HG03175 (cell line): ENCODE results near the gene GSTM3.
A peak's percentile ranks its signal among the peaks of the same experiment; 100 is the strongest.
"Not testable (repeated sequence)": the region's sequence is repeated elsewhere in the genome, so short reads cannot be mapped to it uniquely, and the experiment has no call there.

ENCODE experiments used
- ATAC-seq: cut with Tn5 transposase; IDR thresholded peaks from one replicate; pipeline ENCODE4 v1.9.1; 2021; ENCODE audit warnings: mild to moderate bottlenecking, moderate library complexity; ENCODE audit not compliant: unreplicated experiment

Gene GSTM3

DNA sequence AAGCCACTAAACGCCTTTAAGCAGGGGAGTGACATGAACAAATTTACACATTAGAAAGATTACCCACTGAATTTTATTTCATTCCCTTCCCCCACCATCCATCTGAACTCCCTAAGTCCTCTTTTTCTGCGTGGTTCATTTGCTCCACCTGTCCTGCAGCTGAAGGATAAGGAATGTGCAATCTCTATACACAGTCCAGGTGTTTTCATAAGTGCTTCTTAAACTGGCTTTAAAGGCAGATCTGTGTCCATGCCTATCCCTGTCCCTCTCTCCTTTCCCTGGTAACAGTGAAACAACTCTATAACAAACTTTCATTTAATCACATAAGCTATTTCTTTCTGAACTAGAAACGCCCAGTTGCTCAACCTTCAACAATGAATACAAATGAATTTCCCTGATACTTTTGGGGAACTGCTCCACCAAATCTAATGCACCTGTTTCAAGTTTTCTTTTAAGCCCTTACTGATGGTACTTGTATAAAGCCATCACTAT, 8.4 kb downstream of the GSTM3 start:
- no peak for ATAC-seq

DNA sequence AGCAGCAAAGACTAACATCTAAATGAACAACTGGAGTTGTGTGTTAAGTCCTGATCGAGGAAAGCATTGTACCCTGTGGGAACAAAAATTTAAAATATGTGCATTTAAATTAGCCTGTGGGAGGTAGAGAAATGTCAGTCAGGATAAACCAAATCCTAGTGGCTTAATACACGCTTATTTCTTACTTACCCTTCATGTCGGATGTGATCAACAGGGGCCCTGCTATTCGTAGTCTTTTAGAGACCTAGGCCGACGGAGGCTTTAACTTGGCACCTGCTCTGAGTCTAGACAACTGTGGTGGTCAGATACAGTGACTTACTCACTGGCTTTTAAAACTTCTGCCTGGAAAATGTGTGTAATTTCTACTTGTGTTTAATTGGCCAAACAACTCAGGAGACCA, 10.2 kb downstream of the GSTM3 start:
- no peak for ATAC-seq

- ATAC-seq = no peak
Measured at GRCh38 chr1:109728870-109729269, 12.0 kb downstream of the GSTM3 start.

DNA sequence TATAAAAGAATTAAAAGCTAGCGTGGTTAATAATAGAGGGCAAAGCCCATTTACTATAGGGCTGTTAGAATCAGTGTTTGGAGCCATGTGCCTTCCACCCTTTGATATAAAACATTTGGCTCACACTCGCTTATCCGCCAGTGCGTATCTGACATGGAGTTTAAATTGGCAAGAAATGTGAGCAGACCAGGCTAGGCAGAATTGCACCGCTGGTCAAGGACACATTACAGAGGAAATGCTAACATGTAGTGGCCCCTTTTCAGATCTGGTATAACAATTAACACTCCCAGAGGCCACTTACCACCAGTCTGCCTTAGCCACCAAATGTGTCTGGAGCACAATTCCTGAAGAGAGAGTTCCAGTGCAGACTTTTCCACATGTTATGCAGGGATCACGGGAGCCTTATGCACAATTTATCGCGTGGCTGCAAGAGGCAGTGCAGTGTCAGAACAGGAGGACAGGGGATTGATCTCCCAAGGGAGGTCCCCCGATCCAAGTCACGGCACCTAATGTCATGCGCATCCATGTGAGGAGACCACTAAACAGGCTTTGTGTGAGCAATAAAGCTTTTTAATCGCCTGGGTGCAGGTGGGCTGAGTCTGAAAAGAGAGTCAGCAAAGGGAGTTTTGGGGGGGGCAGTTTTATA, 14.0 kb downstream of the GSTM3 start:
- no peak for ATAC-seq

- ATAC-seq = no peak
Measured at GRCh38 chr1:109726007-109726406, 14.8 kb downstream of the GSTM3 start.

DNA sequence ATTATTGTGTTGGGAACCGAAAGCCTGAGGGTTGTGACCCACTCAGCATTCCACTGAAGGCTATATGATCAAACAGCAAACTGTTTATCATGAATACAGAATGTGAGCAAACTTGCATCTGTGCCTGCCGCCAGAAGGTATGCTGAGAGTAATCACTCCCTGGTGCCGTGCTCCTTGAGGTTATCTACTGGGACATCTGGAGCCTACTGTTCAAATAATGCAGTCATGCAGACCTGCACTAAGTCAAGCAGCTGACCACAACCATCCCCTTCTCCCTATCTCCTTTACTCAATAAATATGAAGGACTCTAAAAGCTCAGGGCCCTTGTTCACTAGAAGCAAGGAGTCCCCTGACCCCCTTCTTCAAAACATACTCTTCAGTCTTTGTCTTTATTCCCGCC, 15.3 kb downstream of the GSTM3 start:
- ATAC-seq = no peak

- no peak for ATAC-seq
Measured at GRCh38 chr1:109724933-109725332, 15.9 kb downstream of the GSTM3 start.

GRCh38 chr1:109722908-109723691, 17.7 kb downstream of the GSTM3 start:
- no peak for ATAC-seq

- ATAC-seq = no peak
Measured at GRCh38 chr1:109721971-109722370, 18.9 kb downstream of the GSTM3 start.

DNA sequence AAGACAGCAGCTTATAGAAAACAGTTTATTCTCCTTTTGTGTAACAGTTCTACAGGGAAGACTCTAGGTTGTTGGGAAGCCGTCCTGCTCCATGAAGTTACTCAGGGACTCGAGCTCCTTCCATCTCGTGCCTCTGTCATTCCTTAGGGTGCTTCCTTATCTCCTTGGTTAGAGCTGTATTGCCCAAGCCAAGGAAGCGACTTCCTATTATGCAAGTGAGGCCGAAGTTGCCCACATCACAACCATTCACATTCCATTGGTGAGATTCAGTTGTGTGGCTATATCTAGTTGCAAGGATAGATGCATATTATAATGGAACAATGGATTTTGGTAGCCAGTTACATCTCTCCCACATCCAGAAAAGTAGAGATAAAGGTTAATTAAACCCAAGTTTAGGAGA, 19.8 kb downstream of the GSTM3 start:
- ATAC-seq = no peak

DNA sequence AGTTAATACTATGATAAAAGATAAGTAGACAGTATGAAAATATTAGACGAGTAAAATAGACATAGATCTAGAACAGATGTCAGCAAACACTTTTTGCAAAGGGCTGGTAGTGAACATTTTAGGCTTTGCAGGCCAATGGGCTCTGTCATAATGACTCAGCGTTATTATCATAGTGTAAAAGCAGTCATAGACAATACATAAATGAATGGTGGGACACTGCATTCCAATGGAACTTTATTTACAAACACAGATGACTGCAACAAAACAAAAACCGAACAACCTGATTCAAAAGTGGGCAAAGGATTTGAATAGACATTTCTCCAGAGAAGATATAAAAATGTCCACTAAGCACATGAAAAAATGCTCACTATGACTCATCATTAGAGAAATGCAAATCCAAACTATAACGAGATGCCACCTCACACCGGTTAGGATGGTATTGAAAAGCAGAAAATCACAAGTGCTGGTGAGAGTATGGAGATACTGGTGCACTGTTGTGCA, 21.5 kb downstream of the GSTM3 start:
- ATAC-seq = peak; percentile 64

GRCh38 chr1:109718495-109718894, 22.3 kb downstream of the GSTM3 start:
- ATAC-seq = no peak

GRCh38 chr1:109717729-109718128, 23.1 kb downstream of the GSTM3 start:
- no peak for ATAC-seq

- no peak for ATAC-seq
Measured at GRCh38 chr1:109716570-109717090, 24.2 kb downstream of the GSTM3 start.

DNA sequence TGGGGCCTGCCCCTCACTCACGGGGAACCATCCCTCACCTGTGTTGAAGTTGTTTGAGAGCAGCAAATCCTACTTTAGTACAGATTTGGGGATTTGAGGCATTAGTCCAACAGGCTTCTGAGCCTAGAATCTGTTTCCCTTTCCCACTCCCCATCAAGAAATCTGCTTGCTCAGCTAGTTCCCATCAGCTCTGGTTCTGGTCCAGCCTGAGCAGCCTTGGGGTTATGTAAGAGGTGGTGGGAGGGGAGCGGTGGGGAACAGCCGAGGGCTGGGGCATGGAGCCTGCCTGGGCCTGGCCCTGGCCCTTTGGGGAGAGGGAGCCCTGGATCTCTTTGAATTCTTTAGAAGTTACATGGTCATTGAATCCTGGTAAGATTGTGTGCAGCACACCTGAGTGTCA, 24.7 kb downstream of the GSTM3 start:
- no peak for ATAC-seq

DNA sequence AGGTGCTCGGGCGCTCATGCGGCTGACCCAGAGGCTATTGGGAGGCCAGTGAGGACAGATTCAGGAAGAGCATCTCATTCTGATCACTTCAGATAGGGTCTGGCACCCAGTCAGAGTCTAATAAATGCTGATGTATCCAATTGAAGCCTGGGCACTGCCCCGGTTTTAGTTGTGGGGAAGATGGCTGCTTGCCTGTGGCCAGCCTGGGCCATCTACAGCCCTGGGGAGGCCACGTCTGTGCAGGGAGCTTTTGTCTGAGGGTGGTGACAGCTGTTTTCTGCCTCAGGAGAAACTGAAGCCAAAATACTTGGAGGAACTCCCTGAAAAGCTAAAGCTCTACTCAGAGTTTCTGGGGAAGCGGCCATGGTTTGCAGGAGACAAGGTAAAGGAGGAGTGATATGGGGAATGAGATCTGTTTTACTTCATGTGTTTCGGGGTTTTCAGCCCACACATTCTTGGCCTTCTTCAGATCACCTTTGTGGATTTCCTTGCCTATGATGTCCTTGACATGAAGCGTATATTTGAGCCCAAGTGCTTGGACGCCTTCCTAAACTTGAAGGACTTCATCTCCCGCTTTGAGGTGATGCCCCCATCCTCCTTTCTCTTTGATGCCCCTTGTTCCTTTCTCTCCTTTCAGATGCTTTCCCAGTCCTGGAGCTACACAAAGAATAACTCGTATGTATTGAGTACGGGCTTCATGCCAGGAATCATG, 26.0 kb downstream of the GSTM3 start:
- no peak for ATAC-seq

GRCh38 chr1:109713636-109714035, 27.2 kb downstream of the GSTM3 start:
- ATAC-seq = no peak

GRCh38 chr1:109712321-109712864, 28.4 kb downstream of the GSTM3 start:
- ATAC-seq = no peak

- ATAC-seq = not testable (repeated sequence)
Measured at GRCh38 chr1:109711593-109712320, 29.1 kb downstream of the GSTM3 start, which contains the start of gene GSTM5. TSS of gene GSTM5 (plus strand) at chr1:109712251. CDS start at chr1:109712313, 62 bp downstream.

GRCh38 chr1:109709822-109710221, 31.0 kb downstream of the GSTM3 start:
- ATAC-seq = not testable (repeated sequence)
